Measurements from ENCODE around the gene ONECUT2.

The ONECUT2 gene

GRCh38 chr18:57427429-57428201 is 7.6 kb upstream of the ONECUT2 start:
- H3K9me3 Mint-ChIP-seq = peaks cover 7% of the 10 kb centered on the region

GRCh38 chr18:57428221-57429150 is 6.7 kb upstream of the ONECUT2 start:
- H3K27me3 Mint-ChIP-seq = peaks cover 88% of the 10 kb centered on the region
- no peak overlapping the region for H3K27ac Mint-ChIP-seq
- H3K4me3 Mint-ChIP-seq = peak overlapping the region; percentile 41
- peaks cover 11% of the 10 kb centered on the region for H3K36me3 Mint-ChIP-seq (ENCODE audit: low read depth)
- H3K9me3 Mint-ChIP-seq = peaks cover 7% of the 10 kb centered on the region
- peaks cover 13% of the 10 kb centered on the region for H3K4me1 Mint-ChIP-seq (ENCODE audit: low read depth)

More at GRCh38 chr18:57427429-57428201, 7.6 kb upstream of the ONECUT2 start:
- H3K4me1 Mint-ChIP-seq (ENCODE audit: low read depth) = peaks cover 13% of the 10 kb centered on the region
- peaks cover 11% of the 10 kb centered on the region for H3K36me3 Mint-ChIP-seq (ENCODE audit: low read depth)
- no peak overlapping the region for H3K27ac Mint-ChIP-seq
- H3K27me3 Mint-ChIP-seq = peaks cover 85% of the 10 kb centered on the region
- H3K4me3 Mint-ChIP-seq = peak overlapping the region; percentile 17

- peak overlapping the region; percentile 31 for H3K27ac Mint-ChIP-seq
- H3K36me3 Mint-ChIP-seq (ENCODE audit: low read depth) = peaks cover 11% of the 10 kb centered on the region
- H3K9me3 Mint-ChIP-seq = peaks cover 7% of the 10 kb centered on the region
- H3K27me3 Mint-ChIP-seq = peaks cover 88% of the 10 kb centered on the region
- peaks cover 16% of the 10 kb centered on the region for H3K4me1 Mint-ChIP-seq (ENCODE audit: low read depth)
- H3K4me3 Mint-ChIP-seq = peak overlapping the region; percentile 41
Observed at GRCh38 chr18:57429167-57430078, 5.8 kb upstream of the ONECUT2 start.

GRCh38 chr18:57430079-57431001 is 4.8 kb upstream of the ONECUT2 start:
- peaks cover 84% of the 10 kb centered on the region for H3K27me3 Mint-ChIP-seq
- peak overlapping the region; percentile 41 for H3K4me3 Mint-ChIP-seq
- H3K4me1 Mint-ChIP-seq (ENCODE audit: low read depth) = peaks cover 20% of the 10 kb centered on the region
- H3K27ac Mint-ChIP-seq = no peak overlapping the region
- peaks cover 7% of the 10 kb centered on the region for H3K9me3 Mint-ChIP-seq
- H3K36me3 Mint-ChIP-seq (ENCODE audit: low read depth) = peaks cover 11% of the 10 kb centered on the region

GRCh38 chr18:57431002-57431382 is 4.2 kb upstream of the ONECUT2 start:
- Mint-ChIP-seq H3K4me3 (no peak overlapping the region), H3K27ac (no peak overlapping the region), H3K9me3 (peaks cover 7% of the 10 kb centered on the region), H3K36me3 (ENCODE audit: low read depth) (peaks cover 11% of the 10 kb centered on the region), H3K4me1 (ENCODE audit: low read depth) (peaks cover 21% of the 10 kb centered on the region), H3K27me3 (peaks cover 80% of the 10 kb centered on the region)

GRCh38 chr18:57431467-57432080 is 3.6 kb upstream of the ONECUT2 start:
- Mint-ChIP-seq H3K9me3 (peaks cover 7% of the 10 kb centered on the region), H3K36me3 (ENCODE audit: low read depth) (peaks cover 11% of the 10 kb centered on the region), H3K4me3 (no peak overlapping the region), H3K27ac (no peak overlapping the region), H3K27me3 (peaks cover 81% of the 10 kb centered on the region), H3K4me1 (ENCODE audit: low read depth) (peaks cover 27% of the 10 kb centered on the region)

GRCh38 chr18:57432140-57432539 is 3.0 kb upstream of the ONECUT2 start:
- Mint-ChIP-seq H3K4me1 (ENCODE audit: low read depth) (peaks cover 33% of the 10 kb centered on the region), H3K27ac (no peak overlapping the region), H3K4me3 (no peak overlapping the region), H3K9me3 (peaks cover 7% of the 10 kb centered on the region), H3K36me3 (ENCODE audit: low read depth) (peaks cover 11% of the 10 kb centered on the region), H3K27me3 (peaks cover 81% of the 10 kb centered on the region)

- H3K27me3 Mint-ChIP-seq = peaks cover 83% of the 10 kb centered on the region
- H3K36me3 Mint-ChIP-seq (ENCODE audit: low read depth) = peaks cover 11% of the 10 kb centered on the region
- H3K9me3 Mint-ChIP-seq = peaks cover 7% of the 10 kb centered on the region
- no peak overlapping the region for H3K4me3 Mint-ChIP-seq
- H3K27ac Mint-ChIP-seq = no peak overlapping the region
- H3K4me1 Mint-ChIP-seq (ENCODE audit: low read depth) = peaks cover 38% of the 10 kb centered on the region
Observed at GRCh38 chr18:57432751-57433400, 2.3 kb upstream of the ONECUT2 start.

- H3K27ac Mint-ChIP-seq = no peak overlapping the region
Observed at GRCh38 chr18:57433482-57433881, 1.7 kb upstream of the ONECUT2 start.

GRCh38 chr18:57433934-57434535 is 1.1 kb upstream of the ONECUT2 start:
- Mint-ChIP-seq H3K27me3 (peaks cover 88% of the 10 kb centered on the region), H3K9me3 (peaks cover 7% of the 10 kb centered on the region), H3K36me3 (ENCODE audit: low read depth) (peaks cover 8% of the 10 kb centered on the region), H3K4me1 (ENCODE audit: low read depth) (peaks cover 48% of the 10 kb centered on the region), H3K4me3 (peak overlapping the region; percentile 22), H3K27ac (no peak overlapping the region)

More at GRCh38 chr18:57433482-57433881, 1.7 kb upstream of the ONECUT2 start:
- Mint-ChIP-seq H3K4me3 (no peak overlapping the region), H3K36me3 (ENCODE audit: low read depth) (peaks cover 11% of the 10 kb centered on the region), H3K4me1 (ENCODE audit: low read depth) (peaks cover 44% of the 10 kb centered on the region), H3K9me3 (peaks cover 7% of the 10 kb centered on the region), H3K27me3 (peaks cover 86% of the 10 kb centered on the region)

- Mint-ChIP-seq H3K4me1 (ENCODE audit: low read depth) (peaks cover 49% of the 10 kb centered on the region), H3K36me3 (ENCODE audit: low read depth) (no peaks in the 10 kb centered on the region), H3K4me3 (peak overlapping the region; percentile 70), H3K9me3 (peaks cover 3% of the 10 kb centered on the region), H3K27ac (no peak overlapping the region), H3K27me3 (peaks cover 91% of the 10 kb centered on the region)
Observed at GRCh38 chr18:57435846-57436190, 644 bp downstream of the ONECUT2 start.

- peaks cover 91% of the 10 kb centered on the region for H3K27me3 Mint-ChIP-seq
- H3K27ac Mint-ChIP-seq = peak overlapping the region; percentile 65
- H3K9me3 Mint-ChIP-seq = peaks cover 3% of the 10 kb centered on the region
- peak overlapping the region; percentile 70 for H3K4me3 Mint-ChIP-seq
- no peaks in the 10 kb centered on the region for H3K36me3 Mint-ChIP-seq (ENCODE audit: low read depth)
- H3K4me1 Mint-ChIP-seq (ENCODE audit: low read depth) = peaks cover 54% of the 10 kb centered on the region
Observed at GRCh38 chr18:57436191-57436964, 1.2 kb downstream of the ONECUT2 start.
